Stimulated activated CD8-positive, alpha-beta memory T cell treated with anti-CD3 and anti-CD28 coated beads, Interleukin-12 subunit alpha, Interleukin-12 subunit beta, amount 100 ng/mL, for 1 hour (primary cell): ENCODE data around the gene LGALS9B.
"Not testable (repeated sequence)": the region's sequence is repeated elsewhere in the genome, so short reads cannot be mapped to it uniquely, and the experiment has no call there.

Source experiments
- DNase-seq: peaks from one replicate; pipeline ENCODE4 v3.0.0-alpha.2; 2020; ENCODE audit warnings: low read depth

The LGALS9B gene

DNA sequence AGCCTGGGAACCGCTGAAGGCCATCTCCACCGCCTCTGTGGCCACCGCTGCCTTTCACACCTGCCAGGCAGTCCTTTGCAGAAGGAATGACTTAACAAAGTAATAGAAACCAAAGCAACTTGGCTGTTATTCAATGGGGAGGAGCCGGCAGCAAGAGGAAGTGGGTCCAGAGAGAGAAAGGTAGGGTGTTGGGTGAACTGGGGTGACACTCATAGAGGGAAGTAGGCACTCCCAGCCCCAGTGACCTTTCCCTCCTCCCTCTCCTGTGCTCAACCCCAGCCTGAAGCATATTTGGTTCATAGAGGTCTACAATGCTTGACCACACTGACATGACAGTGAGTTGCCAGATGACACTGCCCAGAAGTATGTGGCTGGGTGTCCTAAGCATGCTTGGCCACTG, at the start of gene LGALS9B:
LGALS9B (minus strand) TSS at position 93 of the 400 bp plus-strand sequence; CDS start at position 24, 69 bp downstream.
- not testable (repeated sequence) for DNase-seq

- not testable (repeated sequence) for DNase-seq
Measured at GRCh38 chr17:20516986-20517385, 49.6 kb upstream of the LGALS9B start.

- not testable (repeated sequence) for DNase-seq
Measured at GRCh38 chr17:20515099-20515498, 47.8 kb upstream of the LGALS9B start.

DNA sequence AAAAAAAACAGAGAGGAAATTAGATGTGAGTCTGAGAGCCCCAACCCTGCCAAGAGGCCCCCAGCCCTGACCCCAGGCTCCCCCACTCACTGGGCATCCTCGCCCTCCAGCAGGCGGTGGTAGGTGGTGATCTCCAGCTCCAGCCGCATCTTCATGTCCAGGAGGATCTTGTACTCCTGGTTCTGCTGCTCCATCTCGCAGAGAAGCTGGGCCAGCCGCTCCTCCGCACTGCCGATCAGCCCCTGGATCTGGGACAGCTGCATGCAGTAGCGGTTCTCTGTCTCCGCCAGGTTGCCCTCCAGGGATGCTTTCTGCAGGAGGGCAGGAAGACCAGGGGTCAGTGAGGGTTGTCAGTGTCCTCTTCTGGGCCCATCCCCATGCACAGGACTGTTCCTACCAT, 46.2 kb upstream of the LGALS9B start:
- not testable (repeated sequence) for DNase-seq

DNA sequence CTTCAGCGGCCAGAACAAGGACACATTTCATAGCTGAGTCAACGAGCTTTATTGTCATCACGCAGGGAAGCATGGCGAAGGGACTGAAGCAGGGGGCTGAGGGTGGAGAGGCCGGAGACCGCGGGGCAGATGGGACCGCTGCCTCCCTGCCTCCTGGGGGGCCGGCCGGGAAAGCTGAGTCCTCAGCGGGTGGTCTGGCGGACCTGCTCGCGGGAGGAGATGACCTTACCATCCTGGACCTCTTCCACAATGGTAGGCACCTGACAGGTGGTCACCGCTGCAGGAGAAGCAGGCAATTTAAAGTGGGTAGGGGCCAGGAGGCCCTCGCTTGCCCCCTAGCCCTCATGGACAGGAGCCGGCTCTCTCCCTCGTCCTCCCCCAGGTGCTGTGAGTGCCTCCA, 45.0 kb upstream of the LGALS9B start:
- not testable (repeated sequence) for DNase-seq

- DNase-seq = not testable (repeated sequence)
Measured at GRCh38 chr17:20511778-20512177, 44.4 kb upstream of the LGALS9B start.

GRCh38 chr17:20505333-20505732, 38.0 kb upstream of the LGALS9B start:
- DNase-seq = not testable (repeated sequence)

DNA sequence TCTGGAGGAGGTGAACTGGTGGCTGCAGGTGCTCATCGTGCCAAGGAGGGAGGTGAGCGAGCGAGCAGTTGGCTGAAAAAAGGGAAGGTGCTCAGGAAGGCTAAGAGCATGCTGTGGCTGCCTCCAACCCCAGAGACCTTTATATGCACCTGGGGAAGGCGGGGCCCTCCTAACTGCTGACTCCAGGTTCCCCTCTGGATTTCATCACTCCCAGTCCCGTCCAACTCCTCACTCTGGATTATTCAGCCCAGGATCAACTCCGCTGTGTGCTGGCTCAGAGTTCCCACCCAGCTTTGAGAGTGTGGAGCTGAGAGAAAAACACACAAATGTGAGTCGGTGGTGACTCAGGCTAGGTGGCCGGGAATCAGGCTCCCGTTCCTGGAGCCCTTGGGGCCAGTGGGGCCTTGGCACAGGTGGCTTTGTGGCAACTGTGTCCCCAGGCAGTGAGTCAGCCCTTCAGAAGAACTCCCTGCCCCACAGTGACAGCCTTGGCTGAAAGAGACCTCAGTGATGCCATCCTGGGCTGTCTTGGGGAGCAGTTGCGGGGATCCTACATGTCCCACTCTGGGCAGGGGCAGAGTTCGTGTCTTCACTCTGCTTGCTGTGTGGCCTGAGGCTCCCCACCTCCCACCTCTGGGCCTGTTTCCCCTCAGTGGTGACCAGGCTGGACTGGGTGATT, 37.2 kb upstream of the LGALS9B start:
- DNase-seq = not testable (repeated sequence)

- not testable (repeated sequence) for DNase-seq
Measured at GRCh38 chr17:20501896-20502295, 34.6 kb upstream of the LGALS9B start.

GRCh38 chr17:20500346-20500745, 33.0 kb upstream of the LGALS9B start:
- not testable (repeated sequence) for DNase-seq

GRCh38 chr17:20495420-20495819, 28.1 kb upstream of the LGALS9B start:
- not testable (repeated sequence) for DNase-seq

DNA sequence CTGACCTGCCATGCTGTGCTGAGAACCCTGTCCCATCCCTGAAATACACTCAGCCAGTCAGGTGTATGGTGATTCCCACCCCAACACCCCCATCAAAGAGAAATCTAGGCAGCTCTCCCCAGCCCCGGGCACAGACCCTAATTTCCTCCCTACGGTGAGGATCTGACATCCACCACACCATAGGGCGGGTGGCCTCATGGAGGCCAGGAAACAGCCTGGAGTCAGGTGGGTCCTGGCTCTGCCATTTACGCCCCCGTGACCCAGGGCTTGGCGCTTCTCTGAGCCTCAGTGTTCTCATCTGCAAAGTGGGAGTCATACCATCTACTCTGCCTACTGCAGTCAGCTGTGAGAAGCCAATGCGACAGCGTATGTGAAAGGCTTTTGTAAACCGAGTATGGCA, 27.4 kb upstream of the LGALS9B start:
- not testable (repeated sequence) for DNase-seq

DNA sequence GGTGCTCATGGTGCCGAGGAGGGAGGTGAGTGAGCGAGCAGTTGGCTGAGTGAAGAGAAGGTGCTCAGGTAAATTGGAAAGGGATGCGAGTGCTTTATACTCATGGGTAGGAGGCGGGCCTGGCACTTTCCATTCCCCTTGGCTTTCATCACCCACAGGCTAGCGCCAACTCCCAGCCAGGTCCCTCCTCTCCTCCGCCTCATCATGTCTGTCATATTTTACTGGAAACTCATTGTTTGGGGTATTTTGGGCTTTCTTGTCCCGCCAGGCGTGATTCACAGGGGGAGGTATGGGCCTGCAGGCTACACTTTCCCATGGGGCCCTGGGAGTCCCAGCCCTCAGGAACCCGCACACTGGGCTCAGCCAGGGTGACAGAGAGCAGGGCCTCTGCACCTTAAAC, 26.8 kb upstream of the LGALS9B start:
- DNase-seq = not testable (repeated sequence)

GRCh38 chr17:20492971-20493370, 25.6 kb upstream of the LGALS9B start:
- not testable (repeated sequence) for DNase-seq

- not testable (repeated sequence) for DNase-seq
Measured at GRCh38 chr17:20492099-20492498, 24.8 kb upstream of the LGALS9B start.

DNA sequence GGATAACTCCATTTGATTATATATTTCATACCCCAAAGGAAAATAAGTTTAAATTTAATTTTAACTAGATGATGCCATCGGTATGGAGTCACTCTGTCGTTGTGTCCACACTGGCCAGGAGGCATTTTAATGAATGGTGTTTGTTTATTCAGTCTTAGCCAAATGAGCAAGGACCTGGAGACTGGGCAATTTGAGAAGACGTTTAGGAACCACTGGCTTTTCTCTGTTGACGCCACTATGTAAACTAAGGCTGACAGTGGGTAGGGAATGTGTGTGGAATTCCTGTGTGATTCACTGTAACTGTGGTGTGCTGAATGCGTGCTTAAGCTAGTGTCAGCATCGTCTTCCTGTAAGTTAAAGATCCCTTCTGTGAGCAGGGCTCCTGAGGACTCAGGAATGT, 17.6 kb upstream of the LGALS9B start:
- DNase-seq = not testable (repeated sequence)

DNA sequence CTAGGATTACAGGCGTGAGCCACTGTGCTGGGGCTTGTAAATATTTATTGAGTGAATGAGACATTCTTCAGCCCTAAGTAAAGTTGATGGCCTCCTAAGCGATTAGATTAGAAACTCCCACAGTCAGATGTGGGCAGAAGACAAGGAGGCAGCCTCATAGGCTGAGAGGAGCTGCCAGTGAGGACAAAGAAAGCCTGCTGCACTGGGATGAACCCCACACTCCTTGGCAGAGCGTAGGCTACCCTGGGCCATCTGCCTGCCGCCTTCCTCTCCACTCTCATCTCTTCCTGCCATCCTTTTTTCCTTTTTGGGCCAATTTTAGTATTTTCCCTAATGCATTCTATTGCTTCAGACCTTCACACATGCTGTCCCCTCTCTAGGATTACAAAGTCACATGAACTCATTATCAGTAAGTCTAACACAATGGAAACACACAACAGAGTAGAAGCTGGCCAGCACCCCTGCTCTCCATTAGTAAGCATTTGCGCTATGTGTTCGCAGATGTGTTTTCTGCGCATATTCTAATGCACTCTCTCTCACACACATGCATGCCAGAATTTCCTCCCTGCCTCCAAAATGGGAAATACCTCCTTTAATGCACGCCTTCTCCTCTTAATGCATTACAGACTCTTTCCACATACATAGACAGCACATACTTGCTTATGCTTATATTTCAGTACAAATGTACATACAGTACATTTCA, 12.7 kb upstream of the LGALS9B start:
- DNase-seq = not testable (repeated sequence)

- DNase-seq = not testable (repeated sequence)
Measured at GRCh38 chr17:20477398-20478071, 10.2 kb upstream of the LGALS9B start.

DNA sequence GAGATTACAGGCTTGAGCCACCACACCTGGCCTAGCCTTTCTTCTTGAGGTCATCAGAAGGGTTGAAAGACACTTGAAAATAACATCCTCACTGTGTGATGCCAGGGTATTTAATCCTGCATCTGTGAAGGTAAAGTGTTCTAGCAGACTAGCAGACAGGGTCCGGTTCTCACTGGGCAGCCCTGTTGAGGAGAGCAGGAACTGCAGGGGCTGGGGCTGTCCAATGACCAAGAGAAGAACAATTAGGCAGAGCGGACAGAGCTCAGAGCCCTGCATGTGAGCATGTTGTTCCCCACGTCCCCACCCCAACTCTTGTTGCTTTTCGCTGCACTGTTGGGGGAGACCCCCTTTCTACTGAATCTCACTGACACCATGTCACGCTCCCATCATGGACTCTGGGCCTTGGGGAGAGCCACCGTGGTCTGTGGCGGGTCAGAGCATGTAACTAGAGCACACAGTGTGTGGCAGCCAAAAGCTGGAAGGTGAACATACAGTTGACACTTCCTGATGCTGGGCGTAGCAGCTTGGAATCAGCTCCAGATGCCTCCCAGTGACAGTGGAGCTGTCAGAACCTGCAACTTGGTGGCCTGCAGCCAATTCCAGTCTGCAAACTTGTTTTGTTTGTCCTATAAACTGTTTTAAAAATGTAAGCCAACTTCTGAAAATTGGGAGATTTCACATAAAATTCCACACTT, 7.9 kb upstream of the LGALS9B start:
- not testable (repeated sequence) for DNase-seq

DNA sequence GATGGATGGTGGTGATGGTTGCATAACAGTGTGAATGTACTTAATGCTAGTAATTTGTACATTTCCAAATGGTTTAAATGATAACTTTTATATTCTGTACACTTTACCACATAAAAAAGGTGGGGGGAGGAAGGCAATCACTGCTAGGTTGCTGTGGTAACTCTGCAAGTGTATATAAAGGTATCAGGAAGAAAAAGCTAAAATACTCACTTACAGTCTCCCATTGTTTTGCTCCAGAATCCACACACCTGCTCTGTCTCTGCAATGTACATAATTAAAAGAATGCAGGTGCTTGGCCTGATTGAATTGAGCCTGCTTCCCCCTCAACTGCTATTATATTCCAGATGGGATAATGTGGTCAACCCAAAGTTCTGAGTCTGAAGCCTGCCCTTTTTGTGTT, 6.7 kb upstream of the LGALS9B start:
- DNase-seq = not testable (repeated sequence)

DNA sequence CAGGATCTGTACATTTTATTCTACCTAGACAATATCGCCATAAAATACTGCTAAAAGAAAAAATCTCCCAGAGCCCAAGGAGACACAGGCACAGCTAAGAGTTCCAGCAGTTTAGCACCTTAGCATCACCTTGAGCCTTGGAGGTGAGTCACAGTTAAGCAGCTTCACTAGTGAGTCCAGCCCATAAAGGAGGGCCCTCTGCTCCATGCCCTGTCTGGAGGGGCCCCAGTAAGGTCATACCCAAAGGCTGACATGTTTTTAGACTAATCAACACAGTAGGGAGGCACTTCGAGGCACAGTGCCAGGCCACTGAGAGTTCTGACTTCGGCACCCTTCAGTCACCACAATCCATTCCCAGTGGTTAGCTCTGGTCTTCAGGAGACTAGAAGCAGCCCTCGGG, 2.6 kb upstream of the LGALS9B start:
- not testable (repeated sequence) for DNase-seq

DNA sequence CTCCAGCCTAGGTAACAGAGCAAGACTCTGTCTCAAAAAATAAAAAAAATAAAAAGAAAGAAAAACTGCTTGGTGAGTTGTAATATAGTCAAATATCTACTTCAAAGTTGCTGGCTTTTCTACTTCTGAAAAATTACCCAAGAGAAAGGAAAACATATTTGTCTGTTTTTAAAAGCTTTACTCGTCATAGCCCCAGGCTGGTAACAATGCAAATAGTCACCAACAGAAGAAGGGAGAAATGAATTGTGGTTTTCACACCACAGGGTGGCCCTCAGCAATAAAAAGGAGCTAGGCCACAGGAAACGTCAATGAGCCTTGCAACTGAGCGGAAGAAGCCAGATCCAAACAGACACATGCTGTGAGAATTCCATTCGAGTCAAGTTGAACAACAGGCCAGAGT, 1.8 kb upstream of the LGALS9B start:
- DNase-seq = not testable (repeated sequence)
